Prostate gland (tissue), 2 donors: ENCODE data around the gene SERPINC1.

Source experiments
- CTCF ChIP-seq, 4 experiments: fragments of 200-600 bp in 2 of 4; fragments of 450-650 bp in 2 of 4; sonication (generic) in 2 of 4; IDR thresholded peaks; 1 replicate in 3 of 4; 2 replicates in 1 of 4; pipeline ENCODE4 v1.5.1; 2016 to 2019; ENCODE audit warnings: antibody characterized with exemption in 4 of 4, mild to moderate bottlenecking in 2 of 4, moderate library complexity in 2 of 4
- POLR2A ChIP-seq: fragments of 450-650 bp; IDR thresholded peaks from one replicate; pipeline ENCODE4 v1.6.1; 2016; ENCODE audit warnings: antibody characterized with exemption, mild to moderate bottlenecking
- POLR2AphosphoS5 ChIP-seq: sonication (generic); formaldehyde crosslinking; IDR thresholded peaks from one replicate; pipeline ENCODE4 v1.6.1; 2017; ENCODE audit warnings: antibody characterized with exemption

- TF ChIP-seq POLR2AphosphoS5, result no peak
- TF ChIP-seq CTCF (IDR thresholded peaks at IDR 0.05), result no peak
- no peak for TF ChIP-seq POLR2A
These were observed 737 bp upstream of the SERPINC1 start for GRCh38 chr1:173917635-173918493.
